WERI-Rb-1 (cell line): ENCODE measurements around the gene RGS3.
A peak's percentile ranks its signal among the peaks of the same experiment; 100 is the strongest.

Experiments used
- DNase-seq: peaks from one replicate; pipeline ENCODE4 v3.0.0-alpha.2; 2020
- H3K27ac ChIP-seq: fragments of 250-450 bp; sonication (Bioruptor Pico); 2 replicates; pipeline ENCODE4 v1.5.1; 2020; ENCODE audit warnings: mild to moderate bottlenecking, moderate library complexity
- H3K27me3 ChIP-seq: fragments of 250-450 bp; sonication (Bioruptor Pico); 2 replicates; pipeline ENCODE4 v1.5.1; 2021; ENCODE audit warnings: mild to moderate bottlenecking, low read depth, moderate library complexity; ENCODE audit not compliant: insufficient read depth, severe bottlenecking
- H3K36me3 ChIP-seq: fragments of 250-450 bp; sonication (Bioruptor Pico); 2 replicates; pipeline ENCODE4 v1.5.1; 2020; ENCODE audit warnings: mild to moderate bottlenecking, moderate library complexity
- H3K4me3 ChIP-seq: 2 replicates; pipeline ENCODE4 v1.5.1; 2011; ENCODE audit warnings: low read depth, mild to moderate bottlenecking, control low read depth, low read length
- H3K9me3 ChIP-seq: fragments of 250-450 bp; sonication (Bioruptor Pico); 2 replicates; pipeline ENCODE4 v1.5.1; 2021; ENCODE audit warnings: mild to moderate bottlenecking, moderate library complexity; ENCODE audit not compliant: severe bottlenecking
- CTCF ChIP-seq: IDR thresholded peaks from 2 replicates; pipeline ENCODE4 v1.5.1; 2011; ENCODE audit warnings: low read depth, mild to moderate bottlenecking, control low read depth, inconsistent platforms, low read length

RGS3 gene

GRCh38 chr9:113570749-113571711 is 107.5 kb downstream of the RGS3 start:
- Histone ChIP-seq H3K36me3 (no peaks in the 10 kb centered on the region), H3K27ac (no peak overlapping the region), H3K9me3 (no peaks in the 10 kb centered on the region), H3K27me3 (no peaks in the 10 kb centered on the region), H3K4me3 (no peak overlapping the region)
- no peak for DNase-seq
- TF ChIP-seq CTCF: no peak

GRCh38 chr9:113572076-113572861 is 108.7 kb downstream of the RGS3 start:
- Histone ChIP-seq H3K36me3 (no peaks in the 10 kb centered on the region), H3K9me3 (no peaks in the 10 kb centered on the region), H3K27ac (no peak overlapping the region), H3K4me3 (no peak overlapping the region), H3K27me3 (no peaks in the 10 kb centered on the region)
- TF ChIP-seq CTCF: 0 out of 2 replicates have a peak, but pooled peaks have one; percentile 12
- DNase-seq: no peak

GRCh38 chr9:113573046-113573958 is 109.8 kb downstream of the RGS3 start:
- Histone ChIP-seq H3K27me3 (no peaks in the 10 kb centered on the region), H3K36me3 (no peaks in the 10 kb centered on the region), H3K9me3 (no peaks in the 10 kb centered on the region), H3K27ac (no peak overlapping the region), H3K4me3 (no peak overlapping the region)
- no peak for TF ChIP-seq CTCF
- DNase-seq: no peak

GRCh38 chr9:113573959-113574352 is 110.4 kb downstream of the RGS3 start:
- no peak overlapping the region for H3K27ac ChIP-seq
- no peak overlapping the region for H3K4me3 ChIP-seq
- H3K9me3 ChIP-seq: no peaks in the 10 kb centered on the region
- DNase-seq: no peak
- no peak for TF ChIP-seq CTCF
- H3K36me3 ChIP-seq: no peaks in the 10 kb centered on the region
- H3K27me3 ChIP-seq: no peaks in the 10 kb centered on the region

- Histone ChIP-seq H3K27ac (no peak overlapping the region), H3K27me3 (no peaks in the 10 kb centered on the region), H3K36me3 (no peaks in the 10 kb centered on the region), H3K9me3 (no peaks in the 10 kb centered on the region), H3K4me3 (no peak overlapping the region)
- DNase-seq: no peak
- no peak for TF ChIP-seq CTCF
Observed at GRCh38 chr9:113574441-113575262, 111.1 kb downstream of the RGS3 start.
